ENCODE results near the gene WWOX. TPM values are rescaled to one million over a fixed set of nuclear protein-coding genes. Genes with fewer than 3 reads are reported as not detected.

The WWOX gene
- total RNA-seq, 6 experiments from 2014 or later = 0.46 to 3.4 (median 1.3) TPM

DNA sequence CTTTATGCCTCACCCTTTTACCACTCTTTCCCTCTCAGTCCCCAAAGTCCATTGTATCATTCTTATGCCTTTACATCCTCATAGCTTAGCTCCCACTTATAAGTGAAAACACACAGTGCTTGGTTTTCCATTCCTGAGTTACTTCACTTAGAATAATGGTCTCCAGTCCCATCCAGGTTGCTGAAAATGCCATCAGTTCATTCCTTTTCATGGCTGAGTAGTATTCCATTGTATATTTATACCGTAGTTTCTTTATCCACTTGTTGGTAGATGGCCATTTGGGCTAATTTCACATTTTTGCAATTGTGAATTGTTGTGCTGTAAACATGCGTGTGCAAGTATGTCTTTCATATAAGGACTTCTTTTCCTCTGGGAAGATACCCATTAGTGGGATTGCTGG is 597.3 kb downstream of the WWOX start:
- H3K27ac Mint-ChIP-seq = no peak overlapping the region
- DNase-seq = no peak
- no peaks in the 10 kb centered on the region for H3K4me1 Mint-ChIP-seq (ENCODE audit: low read depth)
- H3K27me3 Mint-ChIP-seq (ENCODE audit: insufficient read depth) = no peaks in the 10 kb centered on the region
- peaks cover 58% of the 10 kb centered on the region for H3K9me3 Mint-ChIP-seq
- no peak for TF ChIP-seq CTCF (IDR thresholded peaks at IDR 0.05)
- H3K4me3 Mint-ChIP-seq = no peak overlapping the region
- H3K36me3 Mint-ChIP-seq (ENCODE audit: low read depth) = no peaks in the 10 kb centered on the region

DNA sequence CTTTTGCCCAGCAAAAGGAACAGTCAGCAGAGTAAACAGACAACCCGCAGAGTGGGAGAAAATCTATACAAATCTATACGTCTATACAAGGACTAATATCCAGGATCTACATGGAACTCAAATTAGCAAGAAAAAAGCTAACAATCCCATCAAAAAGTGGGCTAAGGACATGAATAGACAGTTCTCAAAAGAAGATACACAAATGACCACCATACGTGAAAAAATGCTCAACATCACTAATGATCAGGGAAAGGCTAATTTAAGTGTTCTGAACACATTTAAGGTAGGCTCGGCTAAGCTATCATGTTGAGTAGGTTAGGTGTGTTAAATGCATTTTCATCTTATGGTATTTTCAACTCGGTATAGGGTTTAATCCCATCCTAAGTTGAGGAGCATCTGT is 598.0 kb downstream of the WWOX start:
- no peak overlapping the region for H3K27ac Mint-ChIP-seq
- TF ChIP-seq CTCF (IDR thresholded peaks at IDR 0.05) = no peak
- no peaks in the 10 kb centered on the region for H3K4me1 Mint-ChIP-seq (ENCODE audit: low read depth)
- no peaks in the 10 kb centered on the region for H3K27me3 Mint-ChIP-seq (ENCODE audit: insufficient read depth)
- H3K9me3 Mint-ChIP-seq = peaks cover 56% of the 10 kb centered on the region
- H3K36me3 Mint-ChIP-seq (ENCODE audit: low read depth) = no peaks in the 10 kb centered on the region
- no peak for DNase-seq
- no peak overlapping the region for H3K4me3 Mint-ChIP-seq

GRCh38 chr16:78703936-78704335 is 604.5 kb downstream of the WWOX start:
- no peak for TF ChIP-seq CTCF (IDR thresholded peaks at IDR 0.05)
- Mint-ChIP-seq H3K36me3 (ENCODE audit: low read depth) (no peaks in the 10 kb centered on the region), H3K4me3 (no peak overlapping the region), H3K4me1 (ENCODE audit: low read depth) (no peaks in the 10 kb centered on the region), H3K9me3 (peaks cover 59% of the 10 kb centered on the region), H3K27me3 (ENCODE audit: insufficient read depth) (no peaks in the 10 kb centered on the region), H3K27ac (no peak overlapping the region)
- no peak for DNase-seq

GRCh38 chr16:78704416-78704815 is 605.0 kb downstream of the WWOX start:
- Mint-ChIP-seq H3K4me3 (no peak overlapping the region), H3K27me3 (ENCODE audit: insufficient read depth) (no peaks in the 10 kb centered on the region), H3K4me1 (ENCODE audit: low read depth) (no peaks in the 10 kb centered on the region), H3K9me3 (peaks cover 60% of the 10 kb centered on the region), H3K27ac (no peak overlapping the region), H3K36me3 (ENCODE audit: low read depth) (no peaks in the 10 kb centered on the region)
- no peak for TF ChIP-seq CTCF (IDR thresholded peaks at IDR 0.05)
- no peak for DNase-seq

- Mint-ChIP-seq H3K27ac (no peak overlapping the region), H3K36me3 (ENCODE audit: low read depth) (no peaks in the 10 kb centered on the region), H3K4me1 (ENCODE audit: low read depth) (no peaks in the 10 kb centered on the region), H3K4me3 (no peak overlapping the region), H3K27me3 (ENCODE audit: insufficient read depth) (no peaks in the 10 kb centered on the region), H3K9me3 (peaks cover 60% of the 10 kb centered on the region)
- TF ChIP-seq CTCF (IDR thresholded peaks at IDR 0.05) = peak; percentile 40; the same call in 1 of the 2 replicates
- no peak for DNase-seq
Observed at GRCh38 chr16:78705694-78706093, 606.2 kb downstream of the WWOX start.

DNA sequence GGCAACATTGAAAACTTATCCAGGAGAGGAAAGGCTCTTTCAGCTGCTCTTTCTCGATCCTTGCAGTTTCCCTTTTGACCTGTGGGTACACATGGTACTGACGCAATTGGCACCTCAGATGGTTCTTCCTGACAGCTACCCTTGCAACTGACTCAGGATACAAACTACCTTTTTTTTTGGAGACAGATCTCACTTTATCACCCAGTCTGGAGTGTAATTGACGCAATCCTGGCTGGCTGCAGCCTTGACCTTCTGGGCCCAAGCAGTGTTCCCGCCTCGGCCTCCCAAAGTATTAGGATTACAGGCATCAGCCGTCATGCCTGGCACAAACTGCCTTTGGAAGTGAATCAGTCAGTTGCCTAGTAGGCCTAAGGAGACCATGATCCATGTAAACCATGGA is 607.2 kb downstream of the WWOX start:
- Mint-ChIP-seq H3K4me3 (no peak overlapping the region), H3K36me3 (ENCODE audit: low read depth) (no peaks in the 10 kb centered on the region), H3K27ac (no peak overlapping the region), H3K9me3 (peaks cover 52% of the 10 kb centered on the region), H3K27me3 (ENCODE audit: insufficient read depth) (no peaks in the 10 kb centered on the region), H3K4me1 (ENCODE audit: low read depth) (no peaks in the 10 kb centered on the region)
- no peak for TF ChIP-seq CTCF (IDR thresholded peaks at IDR 0.05)
- no peak for DNase-seq
